Skeletal muscle satellite cell (primary cell): Measurements from ENCODE around the gene TENM4.
A peak's percentile ranks its signal among the peaks of the same experiment; 100 is the strongest.

Experiments used
- H3K27me3 ChIP-seq: 2 replicates; pipeline ENCODE4 v1.7.0; 2013; ENCODE audit warnings: low read length; ENCODE audit not compliant: control insufficient read depth, insufficient read depth
- H3K36me3 ChIP-seq: 2 replicates; pipeline ENCODE4 v1.7.0; 2013; ENCODE audit warnings: mild to moderate bottlenecking, control low read depth, low read length; ENCODE audit not compliant: insufficient read depth
- H3K4me1 ChIP-seq: 2 replicates; pipeline ENCODE4 v1.7.0; 2013; ENCODE audit warnings: low read length; ENCODE audit not compliant: control insufficient read depth, insufficient read depth
- H3K4me2 ChIP-seq: 2 replicates; pipeline ENCODE4 v1.7.0; 2013; ENCODE audit warnings: mild to moderate bottlenecking, low read length
- H3K4me3 ChIP-seq: 2 replicates; pipeline ENCODE4 v1.7.0; 2013; ENCODE audit warnings: low read length
- H3K9ac ChIP-seq: 2 replicates; pipeline ENCODE4 v1.7.0; 2013; ENCODE audit warnings: mild to moderate bottlenecking, low read depth, low read length, moderate library complexity
- H3K9me3 ChIP-seq: replicated peaks from 2 replicates; pipeline ENCODE4 v1.7.0; 2013; ENCODE audit warnings: mild to moderate bottlenecking, control low read depth, low read length

TENM4 gene

DNA sequence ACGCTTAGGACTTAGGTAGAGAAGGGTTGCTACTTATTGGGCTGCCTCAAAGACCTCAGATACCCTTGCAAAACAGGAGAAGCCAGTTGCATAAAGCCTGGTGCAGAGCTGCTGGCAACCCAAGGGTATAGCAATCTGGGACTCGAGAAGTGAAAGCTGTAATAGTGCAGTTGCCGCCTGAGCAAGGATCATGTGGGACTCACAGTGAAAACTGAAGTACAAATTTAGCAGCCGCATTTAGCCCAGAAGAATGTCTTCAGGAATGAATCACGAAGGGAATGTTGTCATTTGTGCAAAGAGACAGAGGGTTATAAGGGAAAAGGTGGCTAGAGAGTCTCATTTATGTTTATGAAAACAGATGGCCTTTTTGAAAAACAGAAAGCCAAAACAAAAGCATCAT, 267.2 kb downstream of the TENM4 start:
- Histone ChIP-seq H3K4me3 (peak overlapping the region; percentile 0), H3K4me1 (peaks cover 15% of the 10 kb centered on the region), H3K27me3 (no peaks in the 10 kb centered on the region), H3K36me3 (no peaks in the 10 kb centered on the region), H3K9ac (peak overlapping the region; percentile 40), H3K4me2 (peak overlapping the region; percentile 79), H3K9me3 (no peaks in the 10 kb centered on the region)

DNA sequence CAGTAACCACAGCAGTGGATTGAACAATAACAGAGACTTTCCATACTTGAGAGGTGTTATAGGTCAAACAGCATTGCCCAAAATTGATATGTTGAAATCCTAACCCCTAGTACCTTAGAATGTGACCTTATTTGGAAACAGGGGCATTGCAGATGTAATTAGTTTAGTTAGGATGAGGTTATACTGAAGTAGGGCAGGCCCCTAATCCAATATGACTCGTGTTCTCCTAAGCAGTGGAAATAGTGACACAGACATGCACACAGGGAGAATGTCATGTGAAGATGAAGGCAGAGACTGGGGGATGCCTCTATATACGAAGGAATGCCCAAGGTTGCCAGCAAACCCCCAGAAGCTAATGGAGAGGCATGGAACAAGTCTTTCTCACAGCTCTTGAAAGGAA, 270.5 kb downstream of the TENM4 start:
- H3K36me3 ChIP-seq: no peaks in the 10 kb centered on the region
- H3K4me2 ChIP-seq: no peak overlapping the region
- H3K9ac ChIP-seq: no peak overlapping the region
- peaks cover 15% of the 10 kb centered on the region for H3K4me1 ChIP-seq
- H3K27me3 ChIP-seq: no peaks in the 10 kb centered on the region
- no peak overlapping the region for H3K4me3 ChIP-seq
- no peaks in the 10 kb centered on the region for H3K9me3 ChIP-seq

DNA sequence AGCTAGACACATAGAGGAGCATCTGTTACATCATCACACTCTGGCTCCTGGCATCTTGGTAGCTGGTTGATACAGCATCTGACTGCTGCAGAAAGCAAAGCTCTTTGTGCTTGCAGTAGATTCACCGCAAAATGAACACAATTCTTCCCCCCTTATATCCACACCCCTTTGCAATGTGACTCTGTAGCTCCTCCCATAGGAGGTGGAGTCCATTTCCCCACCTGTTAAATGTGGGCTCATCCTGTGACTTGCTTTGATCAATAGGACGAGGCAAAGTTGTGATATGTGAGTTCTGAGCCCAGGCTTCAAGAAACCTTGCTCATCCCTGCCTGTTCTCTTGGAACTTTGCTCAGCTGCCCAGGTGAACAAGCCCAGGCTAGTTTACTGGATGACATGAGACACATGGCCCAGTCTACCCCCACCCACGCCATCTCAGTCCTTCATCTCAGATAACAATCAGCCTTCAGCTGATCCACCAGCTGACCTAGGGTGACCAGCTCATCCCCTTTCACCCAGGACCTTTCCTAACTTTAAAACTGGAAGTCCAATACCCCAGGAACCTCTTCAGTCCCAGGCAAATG, 272.2 kb downstream of the TENM4 start:
- H3K4me3 ChIP-seq: no peak overlapping the region
- H3K4me2 ChIP-seq: no peak overlapping the region
- peaks cover 4% of the 10 kb centered on the region for H3K4me1 ChIP-seq

DNA sequence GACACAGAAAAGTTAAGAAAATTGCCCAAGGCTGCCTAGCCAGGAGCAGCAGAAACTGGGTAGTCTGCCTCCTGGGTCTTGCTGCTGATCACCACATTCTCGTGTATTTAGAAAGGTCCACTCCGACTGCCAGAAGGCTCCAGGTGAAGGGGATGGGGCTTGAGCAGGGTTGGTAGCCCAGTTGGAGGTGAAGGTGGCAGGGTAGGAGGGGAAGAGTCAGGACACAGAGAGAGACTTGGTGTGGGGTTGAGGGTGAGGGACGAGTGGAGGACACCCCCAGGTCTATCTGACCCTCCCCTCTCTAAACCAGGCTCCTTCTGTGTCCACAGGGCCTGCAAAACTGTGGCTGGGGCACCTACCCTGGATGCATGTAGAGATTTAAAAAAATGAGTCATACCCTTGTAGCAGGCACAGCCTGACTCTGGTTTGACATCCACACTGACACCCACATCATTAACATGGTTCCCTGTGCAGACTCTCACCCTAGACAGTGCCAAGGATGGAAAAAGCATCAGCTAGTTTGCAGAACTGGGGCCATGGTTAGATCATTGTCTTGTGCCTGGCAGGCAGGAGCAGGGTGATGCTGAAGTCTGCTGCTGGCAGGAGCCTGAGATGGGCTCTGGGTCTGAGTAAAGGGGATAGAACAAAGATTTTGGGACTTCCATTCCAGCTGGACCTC, 273.2 kb downstream of the TENM4 start:
- H3K9ac ChIP-seq: no peak overlapping the region
- H3K27me3 ChIP-seq: no peaks in the 10 kb centered on the region
- H3K4me2 ChIP-seq: no peak overlapping the region
- no peaks in the 10 kb centered on the region for H3K4me1 ChIP-seq
- H3K4me3 ChIP-seq: no peak overlapping the region
- no peaks in the 10 kb centered on the region for H3K36me3 ChIP-seq
- H3K9me3 ChIP-seq: no peaks in the 10 kb centered on the region

More for the DNA sequence above, 272.2 kb downstream of the TENM4 start:
- Histone ChIP-seq H3K36me3 (no peaks in the 10 kb centered on the region), H3K9ac (no peak overlapping the region), H3K9me3 (no peaks in the 10 kb centered on the region), H3K27me3 (no peaks in the 10 kb centered on the region)

GRCh38 chr11:79165908-79166307, 274.9 kb downstream of the TENM4 start:
- Histone ChIP-seq H3K4me1 (no peaks in the 10 kb centered on the region), H3K36me3 (no peaks in the 10 kb centered on the region)

GRCh38 chr11:79160791-79161403, 279.9 kb downstream of the TENM4 start:
- no peaks in the 10 kb centered on the region for H3K9me3 ChIP-seq
- H3K27me3 ChIP-seq: no peaks in the 10 kb centered on the region
- H3K4me3 ChIP-seq: no peak overlapping the region
- H3K4me2 ChIP-seq: no peak overlapping the region
- H3K4me1 ChIP-seq: no peaks in the 10 kb centered on the region
- H3K9ac ChIP-seq: no peak overlapping the region
- no peaks in the 10 kb centered on the region for H3K36me3 ChIP-seq

More at GRCh38 chr11:79165908-79166307, 274.9 kb downstream of the TENM4 start:
- Histone ChIP-seq H3K4me3 (no peak overlapping the region), H3K9ac (no peak overlapping the region), H3K9me3 (no peaks in the 10 kb centered on the region), H3K4me2 (no peak overlapping the region), H3K27me3 (no peaks in the 10 kb centered on the region)

DNA sequence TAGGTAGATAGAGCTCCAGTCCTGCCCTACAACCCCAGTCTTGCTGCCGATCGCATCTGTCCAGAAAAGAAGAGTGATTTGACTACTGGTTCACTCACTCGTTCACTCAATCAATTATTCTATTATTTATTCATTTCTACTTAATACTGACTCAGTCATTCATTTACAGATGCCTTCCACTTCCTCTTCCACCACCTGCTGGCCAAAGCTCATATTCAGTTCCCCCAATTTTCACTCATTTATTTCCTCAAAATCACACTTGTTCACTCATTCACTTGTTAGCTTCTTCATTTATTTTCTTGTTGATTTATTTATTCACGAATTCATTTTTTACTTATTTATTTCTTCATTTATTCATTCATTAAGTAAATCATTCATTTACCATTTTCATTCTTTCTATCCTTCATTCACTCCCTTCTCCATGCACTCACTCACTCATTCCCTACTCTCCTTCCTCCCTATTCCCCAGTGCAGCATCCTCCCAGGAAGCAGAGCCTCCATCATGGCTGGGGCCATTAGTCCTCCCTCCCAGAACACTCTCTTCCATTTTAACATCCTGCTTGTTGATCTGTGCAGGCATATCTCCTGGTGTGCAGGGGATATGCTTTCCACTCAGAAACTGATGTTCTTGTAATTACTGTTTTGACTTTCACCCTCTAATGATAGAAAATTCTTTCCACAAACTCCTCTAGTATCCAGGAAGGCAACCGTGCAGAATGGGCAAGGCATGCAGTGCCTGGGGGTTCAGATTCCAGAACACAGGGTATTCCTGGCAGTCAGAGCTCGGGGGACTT, 281.0 kb downstream of the TENM4 start:
- H3K9me3 ChIP-seq: no peaks in the 10 kb centered on the region
- no peak overlapping the region for H3K4me2 ChIP-seq
- H3K27me3 ChIP-seq: no peaks in the 10 kb centered on the region
- H3K4me3 ChIP-seq: no peak overlapping the region
- H3K9ac ChIP-seq: no peak overlapping the region
- H3K36me3 ChIP-seq: no peaks in the 10 kb centered on the region
- no peaks in the 10 kb centered on the region for H3K4me1 ChIP-seq

DNA sequence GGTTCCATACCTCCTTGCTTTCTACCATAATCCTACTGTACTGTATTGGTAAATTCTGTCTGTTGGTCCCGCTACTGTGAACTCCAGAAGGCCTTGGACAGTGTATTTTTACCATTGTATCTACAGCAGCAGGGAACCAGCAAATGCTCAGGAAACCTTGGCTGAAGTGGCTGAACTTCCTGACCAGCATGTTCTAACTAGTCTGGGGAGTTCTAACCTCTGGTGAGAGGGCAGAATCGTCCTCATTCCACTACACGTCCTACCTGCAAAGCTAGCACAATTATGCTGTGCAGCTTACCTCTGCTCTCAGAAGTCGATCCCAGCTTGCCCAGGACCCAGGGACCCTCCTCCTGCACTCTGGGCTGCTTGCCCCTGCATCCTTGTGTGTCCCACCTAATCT, 283.1 kb downstream of the TENM4 start:
- H3K4me2 ChIP-seq: no peak overlapping the region
- no peaks in the 10 kb centered on the region for H3K27me3 ChIP-seq

DNA sequence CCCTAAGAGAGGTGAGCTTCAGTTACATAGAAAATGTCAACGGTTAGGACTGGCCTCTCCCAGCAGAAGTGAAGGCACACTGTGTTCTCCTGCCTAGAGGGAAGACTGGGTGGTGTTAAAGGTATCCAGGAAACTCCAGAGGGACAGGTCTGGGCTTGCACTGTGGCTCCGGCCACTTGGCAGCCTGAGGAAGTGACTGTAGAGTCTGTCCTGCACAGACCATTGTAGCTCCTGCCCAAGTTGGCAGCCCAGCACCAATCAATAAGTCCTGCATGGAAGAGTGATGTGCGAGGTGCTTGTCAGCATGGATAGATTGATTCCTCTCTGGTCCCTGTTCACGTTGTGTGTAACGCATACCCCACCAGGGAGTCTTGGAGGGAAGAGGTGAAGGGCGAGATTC, 284.8 kb downstream of the TENM4 start:
- Histone ChIP-seq H3K4me2 (no peak overlapping the region), H3K4me3 (no peak overlapping the region), H3K36me3 (no peaks in the 10 kb centered on the region), H3K9me3 (no peaks in the 10 kb centered on the region), H3K27me3 (no peaks in the 10 kb centered on the region), H3K4me1 (no peaks in the 10 kb centered on the region), H3K9ac (no peak overlapping the region)

More for the DNA sequence above, 283.1 kb downstream of the TENM4 start:
- H3K9me3 ChIP-seq: no peaks in the 10 kb centered on the region
- no peak overlapping the region for H3K9ac ChIP-seq
- H3K4me1 ChIP-seq: no peaks in the 10 kb centered on the region
- no peaks in the 10 kb centered on the region for H3K36me3 ChIP-seq
- H3K4me3 ChIP-seq: no peak overlapping the region

- Histone ChIP-seq H3K9me3 (no peaks in the 10 kb centered on the region), H3K9ac (no peak overlapping the region), H3K4me1 (no peaks in the 10 kb centered on the region)
Measured at GRCh38 chr11:79155237-79155636, 285.6 kb downstream of the TENM4 start.

GRCh38 chr11:79152511-79152910, 288.3 kb downstream of the TENM4 start:
- H3K9ac ChIP-seq: no peak overlapping the region
- no peak overlapping the region for H3K4me3 ChIP-seq
- no peaks in the 10 kb centered on the region for H3K36me3 ChIP-seq
- H3K27me3 ChIP-seq: no peaks in the 10 kb centered on the region
- H3K4me2 ChIP-seq: no peak overlapping the region
- no peaks in the 10 kb centered on the region for H3K9me3 ChIP-seq
- H3K4me1 ChIP-seq: no peaks in the 10 kb centered on the region

More at GRCh38 chr11:79155237-79155636, 285.6 kb downstream of the TENM4 start:
- Histone ChIP-seq H3K4me2 (no peak overlapping the region), H3K36me3 (no peaks in the 10 kb centered on the region), H3K4me3 (no peak overlapping the region), H3K27me3 (no peaks in the 10 kb centered on the region)
